Neural cell (in vitro differentiated cells): Measurements from ENCODE around the gene ZCWPW2.

ENCODE experiments used
- EZH2 ChIP-seq: fragments of 200-600, 300-800 bp; shearing (Covaris generic), sonication (generic); IDR thresholded peaks from 2 replicates; pipeline ENCODE4 v1.6.1; 2014; ENCODE audit warnings: antibody characterized with exemption, low read length, borderline replicate concordance, mild to moderate bottlenecking; ENCODE audit not compliant: insufficient read depth, poor library complexity, severe bottlenecking
- MXI1 ChIP-seq: fragments of 450-650 bp; conservative IDR thresholded peaks from 2 replicates; pipeline ENCODE4 v1.6.1; 2014; ENCODE audit warnings: antibody characterized with exemption, mild to moderate bottlenecking; ENCODE audit not compliant: poor library complexity, severe bottlenecking
- RAD21 ChIP-seq: fragments of 450-650 bp; conservative IDR thresholded peaks from 2 replicates; pipeline ENCODE4 v1.6.1; 2014; ENCODE audit warnings: antibody characterized with exemption, mild to moderate bottlenecking, moderate library complexity
- TF ChIP-seq, protein P1 (sequence below): fragments of 450-650 bp; IDR thresholded peaks from 2 replicates; pipeline ENCODE4 v1.5.1; 2014; ENCODE audit warnings: antibody characterized with exemption, mild to moderate bottlenecking, moderate library complexity; ENCODE audit not compliant: poor library complexity, severe bottlenecking

- TF ChIP-seq, protein P1, sequence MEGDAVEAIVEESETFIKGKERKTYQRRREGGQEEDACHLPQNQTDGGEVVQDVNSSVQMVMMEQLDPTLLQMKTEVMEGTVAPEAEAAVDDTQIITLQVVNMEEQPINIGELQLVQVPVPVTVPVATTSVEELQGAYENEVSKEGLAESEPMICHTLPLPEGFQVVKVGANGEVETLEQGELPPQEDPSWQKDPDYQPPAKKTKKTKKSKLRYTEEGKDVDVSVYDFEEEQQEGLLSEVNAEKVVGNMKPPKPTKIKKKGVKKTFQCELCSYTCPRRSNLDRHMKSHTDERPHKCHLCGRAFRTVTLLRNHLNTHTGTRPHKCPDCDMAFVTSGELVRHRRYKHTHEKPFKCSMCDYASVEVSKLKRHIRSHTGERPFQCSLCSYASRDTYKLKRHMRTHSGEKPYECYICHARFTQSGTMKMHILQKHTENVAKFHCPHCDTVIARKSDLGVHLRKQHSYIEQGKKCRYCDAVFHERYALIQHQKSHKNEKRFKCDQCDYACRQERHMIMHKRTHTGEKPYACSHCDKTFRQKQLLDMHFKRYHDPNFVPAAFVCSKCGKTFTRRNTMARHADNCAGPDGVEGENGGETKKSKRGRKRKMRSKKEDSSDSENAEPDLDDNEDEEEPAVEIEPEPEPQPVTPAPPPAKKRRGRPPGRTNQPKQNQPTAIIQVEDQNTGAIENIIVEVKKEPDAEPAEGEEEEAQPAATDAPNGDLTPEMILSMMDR = no peak
- TF ChIP-seq EZH2 = no peak
- TF ChIP-seq RAD21 = no peak
- no peak for TF ChIP-seq MXI1
Measured at GRCh38 chr3:28575100-28575745, 226.7 kb downstream of the ZCWPW2 start.
